ENCODE results near the gene GTF2B.
"Not testable (repeated sequence)": the region's sequence is repeated elsewhere in the genome, so short reads cannot be mapped to it uniquely, and the experiment has no call there.

The GTF2B gene, protein sequence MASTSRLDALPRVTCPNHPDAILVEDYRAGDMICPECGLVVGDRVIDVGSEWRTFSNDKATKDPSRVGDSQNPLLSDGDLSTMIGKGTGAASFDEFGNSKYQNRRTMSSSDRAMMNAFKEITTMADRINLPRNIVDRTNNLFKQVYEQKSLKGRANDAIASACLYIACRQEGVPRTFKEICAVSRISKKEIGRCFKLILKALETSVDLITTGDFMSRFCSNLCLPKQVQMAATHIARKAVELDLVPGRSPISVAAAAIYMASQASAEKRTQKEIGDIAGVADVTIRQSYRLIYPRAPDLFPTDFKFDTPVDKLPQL

GRCh38 chr1:88891318-88891950 lies at the start of gene GTF2B:
Gene GTF2B (minus strand): TSS chr1:88891567. CDS start chr1:88891499, 68 bp downstream.
- no peaks in the 10 kb centered on the region for H3K36me3 ChIP-seq (ENCODE audit: control insufficient read depth in 2 of 2, insufficient read depth in 2 of 2, low read length in 2 of 2)
- no peaks in the 10 kb centered on the region for H3K9me3 ChIP-seq (ENCODE audit: control insufficient read depth in 2 of 2, low read length in 2 of 2)
- peak within 1 kb of the TSS; percentile 92 for H3K27ac ChIP-seq (ENCODE audit: low read length)
- H3K4me3 ChIP-seq (ENCODE audit: low read length in 2 of 2), result peak within 1 kb of the TSS; percentile 96 to 97
- H3K27me3 ChIP-seq (ENCODE audit: control insufficient read depth in 1 of 2, insufficient read depth in 2 of 2, low read length in 2 of 2), result no peaks in the 10 kb centered on the region
- peak within 1 kb of the TSS; percentile 95 to 97 for H3K9ac ChIP-seq (ENCODE audit: low read length in 2 of 2)
- H3K4me1 ChIP-seq (ENCODE audit: control insufficient read depth, insufficient read depth, low read length), result peaks cover 4% of the 10 kb centered on the region

DNA sequence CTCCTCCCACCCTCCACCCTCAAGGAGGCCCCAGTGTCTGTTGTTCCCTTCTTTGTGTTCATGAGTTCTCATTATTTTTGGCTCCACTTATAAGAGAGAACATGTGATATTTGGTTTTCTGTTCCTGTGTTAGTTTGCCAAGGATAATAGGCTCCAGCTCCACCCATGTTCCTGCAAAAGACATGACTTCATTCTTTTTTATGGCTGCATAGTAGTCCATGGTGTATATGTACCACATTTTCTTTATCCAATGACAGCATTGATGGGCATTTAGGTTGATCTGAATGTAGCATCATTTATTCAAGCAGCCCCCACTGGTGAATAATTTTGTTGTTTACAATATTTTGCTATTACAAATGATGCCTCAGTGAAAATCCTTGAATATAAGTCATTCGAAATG lies 47.2 kb upstream of the GTF2B start:
- H3K4me3 ChIP-seq (ENCODE audit: low read length in 2 of 2); H3K9ac ChIP-seq (ENCODE audit: low read length in 2 of 2); H3K27me3 ChIP-seq (ENCODE audit: control insufficient read depth in 1 of 2, insufficient read depth in 2 of 2, low read length in 2 of 2); H3K4me1 ChIP-seq (ENCODE audit: control insufficient read depth, insufficient read depth, low read length); H3K27ac ChIP-seq (ENCODE audit: low read length); H3K9me3 ChIP-seq (ENCODE audit: control insufficient read depth in 2 of 2, low read length in 2 of 2): not testable (repeated sequence)
- H3K36me3 ChIP-seq (ENCODE audit: control insufficient read depth in 2 of 2, insufficient read depth in 2 of 2, low read length in 2 of 2), result peaks cover 10 to 13% of the 10 kb centered on the region in 2 donors

DNA sequence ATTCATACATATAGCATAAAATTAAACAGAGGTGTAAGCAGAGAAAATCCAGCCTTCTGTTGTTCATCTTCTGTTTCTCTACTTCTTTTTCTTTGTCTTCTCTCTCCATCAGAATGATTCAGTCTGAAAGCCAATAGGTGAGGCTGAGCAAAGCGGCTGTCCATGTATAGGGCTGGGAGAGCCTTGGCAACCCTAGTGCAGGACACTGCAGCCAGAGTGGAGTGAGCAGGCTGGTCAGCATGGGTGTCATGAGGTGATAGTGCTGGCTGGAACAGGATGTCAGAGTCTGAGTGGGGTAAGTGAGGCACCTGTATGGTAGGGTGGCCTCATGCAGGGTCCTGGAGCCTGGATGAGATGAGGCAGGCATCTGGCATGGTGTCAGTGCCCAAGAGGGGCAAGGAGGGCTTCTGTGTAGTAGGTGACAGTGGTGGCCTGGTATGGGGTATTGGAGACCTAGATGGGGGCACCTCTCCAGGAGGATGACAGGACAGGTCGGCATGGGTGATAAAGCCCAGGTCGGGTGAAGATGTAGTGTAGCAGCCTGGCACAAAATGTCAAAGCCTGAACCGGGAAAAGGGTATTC lies 45.5 kb upstream of the GTF2B start:
- Histone ChIP-seq H3K36me3 (ENCODE audit: control insufficient read depth in 2 of 2, insufficient read depth in 2 of 2, low read length in 2 of 2) (peaks cover 11 to 15% of the 10 kb centered on the region in 2 donors), H3K9me3 (ENCODE audit: control insufficient read depth in 2 of 2, low read length in 2 of 2) (no peaks in the 10 kb centered on the region), H3K27me3 (ENCODE audit: control insufficient read depth in 1 of 2, insufficient read depth in 2 of 2, low read length in 2 of 2) (no peaks in the 10 kb centered on the region), H3K9ac (ENCODE audit: low read length in 2 of 2) (no peak overlapping the region), H3K4me3 (ENCODE audit: low read length in 2 of 2) (no peak overlapping the region), H3K4me1 (ENCODE audit: control insufficient read depth, insufficient read depth, low read length) (no peaks in the 10 kb centered on the region), H3K27ac (ENCODE audit: low read length) (no peak overlapping the region)

GRCh38 chr1:88936223-88936523 lies 44.8 kb upstream of the GTF2B start:
- Histone ChIP-seq H3K27ac (ENCODE audit: low read length) (no peak overlapping the region), H3K4me1 (ENCODE audit: control insufficient read depth, insufficient read depth, low read length) (no peaks in the 10 kb centered on the region), H3K4me3 (ENCODE audit: low read length in 2 of 2) (no peak overlapping the region), H3K36me3 (ENCODE audit: control insufficient read depth in 2 of 2, insufficient read depth in 2 of 2, low read length in 2 of 2) (peaks cover 11 to 15% of the 10 kb centered on the region in 2 donors), H3K27me3 (ENCODE audit: control insufficient read depth in 1 of 2, insufficient read depth in 2 of 2, low read length in 2 of 2) (no peaks in the 10 kb centered on the region), H3K9ac (ENCODE audit: low read length in 2 of 2) (no peak overlapping the region), H3K9me3 (ENCODE audit: control insufficient read depth in 2 of 2, low read length in 2 of 2) (no peaks in the 10 kb centered on the region)

DNA sequence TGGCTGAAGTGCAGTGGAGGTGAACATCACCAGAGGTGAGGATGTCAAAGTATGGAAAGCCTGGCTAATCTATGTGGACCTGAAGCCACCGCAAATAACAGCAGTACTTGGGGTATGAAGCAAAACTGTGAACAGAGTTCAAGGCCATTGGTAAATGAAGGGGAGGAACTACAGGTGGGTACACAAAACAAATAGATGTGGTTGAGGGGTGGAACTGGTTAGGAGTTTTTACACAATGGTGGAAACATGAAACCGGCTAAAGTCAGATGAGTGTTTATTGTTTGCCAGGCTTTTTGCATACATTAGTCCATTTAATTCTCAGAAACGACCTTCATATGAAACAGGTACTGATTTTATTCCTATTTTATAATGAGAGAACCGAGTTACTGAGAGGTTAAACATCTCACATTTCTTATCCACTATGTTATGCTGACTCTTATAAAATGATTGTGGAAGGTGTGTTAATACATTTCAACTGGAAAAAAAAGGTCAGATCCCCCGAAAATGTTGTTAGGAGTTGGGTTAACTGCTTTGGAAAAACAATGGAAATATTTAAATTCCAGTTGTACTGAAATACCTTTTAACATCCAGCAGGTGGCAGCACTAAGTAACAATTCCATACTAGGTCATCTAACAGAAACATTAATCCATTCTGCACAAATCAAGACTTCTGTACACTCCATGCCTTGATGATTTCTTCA lies 44.3 kb upstream of the GTF2B start:
- no peaks in the 10 kb centered on the region for H3K27me3 ChIP-seq (ENCODE audit: control insufficient read depth in 1 of 2, insufficient read depth in 2 of 2, low read length in 2 of 2)
- peaks cover 11 to 15% of the 10 kb centered on the region in 2 donors for H3K36me3 ChIP-seq (ENCODE audit: control insufficient read depth in 2 of 2, insufficient read depth in 2 of 2, low read length in 2 of 2)
- H3K9me3 ChIP-seq (ENCODE audit: control insufficient read depth in 2 of 2, low read length in 2 of 2), result no peaks in the 10 kb centered on the region
- no peak overlapping the region for H3K4me3 ChIP-seq (ENCODE audit: low read length in 2 of 2)
- no peak overlapping the region for H3K9ac ChIP-seq (ENCODE audit: low read length in 2 of 2)
- H3K4me1 ChIP-seq (ENCODE audit: control insufficient read depth, insufficient read depth, low read length), result no peaks in the 10 kb centered on the region
- no peak overlapping the region for H3K27ac ChIP-seq (ENCODE audit: low read length)

DNA sequence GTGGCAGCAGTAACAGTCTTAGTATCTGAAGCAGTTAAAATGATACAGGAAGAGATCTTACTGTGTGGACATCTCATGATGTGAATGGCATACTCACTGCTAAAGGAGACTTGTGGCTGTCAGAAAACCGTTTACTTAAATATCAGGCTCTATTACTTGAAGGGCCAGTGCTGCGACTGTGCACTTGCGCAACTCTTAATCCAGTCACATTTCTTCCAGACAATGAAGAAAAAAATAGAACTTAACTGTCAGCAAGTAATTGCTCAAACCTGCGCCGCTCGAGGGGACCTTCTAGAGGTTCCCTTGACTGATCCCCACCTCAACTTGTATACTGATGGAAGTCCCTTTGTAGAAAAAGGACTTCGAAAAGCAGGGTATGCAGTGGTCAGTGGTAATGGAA lies 38.8 kb upstream of the GTF2B start:
- H3K36me3 ChIP-seq (ENCODE audit: control insufficient read depth in 2 of 2, insufficient read depth in 2 of 2, low read length in 2 of 2), result peaks cover 6 to 14% of the 10 kb centered on the region in 2 donors
- not testable (repeated sequence) for H3K4me3 ChIP-seq (ENCODE audit: low read length in 2 of 2); H3K9me3 ChIP-seq (ENCODE audit: control insufficient read depth in 2 of 2, low read length in 2 of 2); H3K9ac ChIP-seq (ENCODE audit: low read length in 2 of 2); H3K27me3 ChIP-seq (ENCODE audit: control insufficient read depth in 1 of 2, insufficient read depth in 2 of 2, low read length in 2 of 2); H3K4me1 ChIP-seq (ENCODE audit: control insufficient read depth, insufficient read depth, low read length); H3K27ac ChIP-seq (ENCODE audit: low read length)

- no peak overlapping the region for H3K27ac ChIP-seq (ENCODE audit: low read length)
- H3K4me1 ChIP-seq (ENCODE audit: control insufficient read depth, insufficient read depth, low read length), result no peaks in the 10 kb centered on the region
- peaks cover 0 to under 1% of the 10 kb centered on the region in 2 donors for H3K9me3 ChIP-seq (ENCODE audit: control insufficient read depth in 2 of 2, low read length in 2 of 2)
- no peak overlapping the region for H3K9ac ChIP-seq (ENCODE audit: low read length in 2 of 2)
- no peak overlapping the region for H3K4me3 ChIP-seq (ENCODE audit: low read length in 2 of 2)
- H3K36me3 ChIP-seq (ENCODE audit: control insufficient read depth in 2 of 2, insufficient read depth in 2 of 2, low read length in 2 of 2), result peaks cover 8 to 11% of the 10 kb centered on the region in 2 donors
- H3K27me3 ChIP-seq (ENCODE audit: control insufficient read depth in 1 of 2, insufficient read depth in 2 of 2, low read length in 2 of 2), result no peaks in the 10 kb centered on the region
Measured at GRCh38 chr1:88923224-88923623, 31.9 kb upstream of the GTF2B start.

- Histone ChIP-seq H3K4me1 (ENCODE audit: control insufficient read depth, insufficient read depth, low read length) (no peaks in the 10 kb centered on the region), H3K9ac (ENCODE audit: low read length in 2 of 2) (no peak overlapping the region), H3K27me3 (ENCODE audit: control insufficient read depth in 1 of 2, insufficient read depth in 2 of 2, low read length in 2 of 2) (no peaks in the 10 kb centered on the region), H3K36me3 (ENCODE audit: control insufficient read depth in 2 of 2, insufficient read depth in 2 of 2, low read length in 2 of 2) (peaks cover 8 to 11% of the 10 kb centered on the region in 2 donors), H3K27ac (ENCODE audit: low read length) (no peak overlapping the region), H3K4me3 (ENCODE audit: low read length in 2 of 2) (no peak overlapping the region), H3K9me3 (ENCODE audit: control insufficient read depth in 2 of 2, low read length in 2 of 2) (peaks cover 4 to 5% of the 10 kb centered on the region in 2 donors)
Measured at GRCh38 chr1:88922214-88922613, 30.8 kb upstream of the GTF2B start.

- Histone ChIP-seq H3K36me3 (ENCODE audit: control insufficient read depth in 2 of 2, insufficient read depth in 2 of 2, low read length in 2 of 2) (peaks cover 8 to 11% of the 10 kb centered on the region in 2 donors), H3K27ac (ENCODE audit: low read length) (no peak overlapping the region), H3K27me3 (ENCODE audit: control insufficient read depth in 1 of 2, insufficient read depth in 2 of 2, low read length in 2 of 2) (no peaks in the 10 kb centered on the region), H3K4me1 (ENCODE audit: control insufficient read depth, insufficient read depth, low read length) (no peaks in the 10 kb centered on the region), H3K9ac (ENCODE audit: low read length in 2 of 2) (no peak overlapping the region), H3K9me3 (ENCODE audit: control insufficient read depth in 2 of 2, low read length in 2 of 2) (peaks cover 4 to 5% of the 10 kb centered on the region in 2 donors), H3K4me3 (ENCODE audit: low read length in 2 of 2) (no peak overlapping the region)
Measured at GRCh38 chr1:88920845-88921244, 29.5 kb upstream of the GTF2B start.

GRCh38 chr1:88917321-88918025 lies 26.1 kb upstream of the GTF2B start:
- Histone ChIP-seq H3K4me3 (ENCODE audit: low read length in 2 of 2) (no peak overlapping the region), H3K4me1 (ENCODE audit: control insufficient read depth, insufficient read depth, low read length) (no peaks in the 10 kb centered on the region), H3K36me3 (ENCODE audit: control insufficient read depth in 2 of 2, insufficient read depth in 2 of 2, low read length in 2 of 2) (peaks cover 3 to 6% of the 10 kb centered on the region in 2 donors), H3K9ac (ENCODE audit: low read length in 2 of 2) (no peak overlapping the region), H3K9me3 (ENCODE audit: control insufficient read depth in 2 of 2, low read length in 2 of 2) (peaks cover 4 to 5% of the 10 kb centered on the region in 2 donors), H3K27me3 (ENCODE audit: control insufficient read depth in 1 of 2, insufficient read depth in 2 of 2, low read length in 2 of 2) (no peaks in the 10 kb centered on the region), H3K27ac (ENCODE audit: low read length) (no peak overlapping the region)
